Endodermal cell (in vitro differentiated cells): ENCODE results near the gene CSF1. TPM values are rescaled to one million over a fixed set of nuclear protein-coding genes. Genes with fewer than 3 reads are reported as not detected.
A peak's percentile ranks its signal among the peaks of the same experiment; 100 is the strongest.

ENCODE experiments used
- DNase-seq: peaks from one replicate; pipeline ENCODE4 v3.0.0-alpha.2; 2017
- H3K27ac ChIP-seq: 2 replicates; pipeline ENCODE4 v1.5.1; 2013; ENCODE audit warnings: mild to moderate bottlenecking, low read depth, low read length, moderate library complexity
- H3K27me3 ChIP-seq: 2 replicates; pipeline ENCODE4 v1.6.1; 2013; ENCODE audit warnings: mild to moderate bottlenecking, low read length, moderate library complexity; ENCODE audit not compliant: insufficient read depth, control insufficient read depth, poor library complexity, severe bottlenecking
- H3K36me3 ChIP-seq: 2 replicates; pipeline ENCODE4 v1.7.0; 2013; ENCODE audit warnings: mild to moderate bottlenecking, low read length, moderate library complexity; ENCODE audit not compliant: control insufficient read depth, insufficient read depth
- H3K4me1 ChIP-seq: one replicate; pipeline ENCODE4 v1.7.0; 2013; ENCODE audit warnings: low read length; ENCODE audit not compliant: control insufficient read depth, insufficient read depth
- H3K4me3 ChIP-seq: 2 replicates; pipeline ENCODE4 v1.5.1; 2013; ENCODE audit warnings: mild to moderate bottlenecking, low read length, moderate library complexity
- H3K9ac ChIP-seq: 2 replicates; pipeline ENCODE4 v1.6.1; 2013; ENCODE audit warnings: mild to moderate bottlenecking, low read length, moderate library complexity; ENCODE audit not compliant: poor library complexity, severe bottlenecking; ENCODE audit errors: extremely low read depth
- H3K9me3 ChIP-seq: 2 replicates; pipeline ENCODE4 v1.6.1; 2013; ENCODE audit warnings: mild to moderate bottlenecking, low read length, moderate library complexity; ENCODE audit not compliant: control insufficient read depth
- H3K27ac Mint-ChIP-seq: 2 replicates; pipeline ENCODE4 v1.8.0; 2020; ENCODE audit warnings: mixed read lengths
- H3K27me3 Mint-ChIP-seq: 2 replicates; pipeline ENCODE4 v1.8.0; 2021; ENCODE audit warnings: mild to moderate bottlenecking, mixed read lengths; ENCODE audit not compliant: insufficient read depth
- H3K36me3 Mint-ChIP-seq: 2 replicates; pipeline ENCODE4 v1.8.0; 2020; ENCODE audit warnings: low read depth, mixed read lengths
- H3K4me1 Mint-ChIP-seq: 2 replicates; pipeline ENCODE4 v1.8.0; 2020; ENCODE audit warnings: mixed read lengths
- H3K4me3 Mint-ChIP-seq: 2 replicates; pipeline ENCODE4 v1.8.0; 2020; ENCODE audit warnings: mild to moderate bottlenecking, moderate library complexity, mixed read lengths
- H3K9me3 Mint-ChIP-seq: 2 replicates; pipeline ENCODE4 v1.8.0; 2020; ENCODE audit warnings: mild to moderate bottlenecking, mixed read lengths
- WGBS, 2 experiments: methylation state at CpG; one replicate each; pipeline versions ENCODE4 v1.1.5 to v1.1.7; 2013; ENCODE audit warnings: missing lambda C conversion rate in 2 of 2, mixed read lengths in 1 of 2; ENCODE audit not compliant: insufficient coverage in 1 of 2, insufficient read length in 1 of 2; 5-methylcytosine and 5-hydroxymethylcytosine counted together
- total RNA-seq, 2 donors: library from RNA; stranded (reverse); fragmentation: NEBNext Ultra II Directional in 1 of 2; extraction: Animal tissue kit (Norgen Biotek cat#: 25700) in 1 of 2; gene quantifications; 2 replicates in 1 of 2; 3 replicates in 1 of 2; pipeline ENCODE4 v1.2.1, GENCODE V29; 2021
- TF ChIP-seq, protein P1 (sequence below): fragments of 200-600 bp; sonication (generic); conservative IDR thresholded peaks from 2 replicates; pipeline ENCODE4 v1.5.0; 2021; ENCODE audit warnings: antibody characterized with exemption, mild to moderate bottlenecking

Gene CSF1
- total RNA-seq, 2 donors from 2014 or later: 1.0 to 2.1 TPM

DNA sequence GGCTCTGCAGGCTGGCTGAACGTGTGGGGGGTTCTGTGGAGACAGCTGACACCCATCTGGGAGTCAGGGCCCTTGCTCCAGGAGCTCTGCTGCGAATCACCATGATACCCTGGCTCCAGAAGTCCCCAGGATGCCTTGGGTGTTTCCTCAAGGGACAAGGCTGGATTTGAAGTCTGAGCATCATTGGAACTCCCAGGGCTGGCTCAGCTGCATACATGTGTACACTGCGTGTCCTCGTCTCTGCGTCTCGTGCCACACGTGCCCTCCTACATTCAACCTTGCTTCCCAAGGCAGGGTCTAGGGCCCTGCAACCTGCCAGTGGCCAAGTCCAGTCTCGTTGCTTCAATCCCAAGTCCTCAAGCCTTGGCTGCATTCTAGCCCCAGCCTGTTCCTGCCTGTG, 11.7 kb downstream of the CSF1 start:
- Histone ChIP-seq H3K27me3 (no peaks in the 10 kb centered on the region), H3K9ac (no peak overlapping the region), H3K4me1 (no peaks in the 10 kb centered on the region), H3K27ac (no peak overlapping the region), H3K36me3 (no peaks in the 10 kb centered on the region), H3K4me3 (no peak overlapping the region), H3K9me3 (no peaks in the 10 kb centered on the region)
- Mint-ChIP-seq H3K36me3 (no peaks in the 10 kb centered on the region), H3K27me3 (peaks cover 2% of the 10 kb centered on the region), H3K27ac (no peak overlapping the region), H3K4me3 (no peak overlapping the region), H3K9me3 (no peaks in the 10 kb centered on the region), H3K4me1 (peaks cover 11% of the 10 kb centered on the region)
- TF ChIP-seq, protein P1, sequence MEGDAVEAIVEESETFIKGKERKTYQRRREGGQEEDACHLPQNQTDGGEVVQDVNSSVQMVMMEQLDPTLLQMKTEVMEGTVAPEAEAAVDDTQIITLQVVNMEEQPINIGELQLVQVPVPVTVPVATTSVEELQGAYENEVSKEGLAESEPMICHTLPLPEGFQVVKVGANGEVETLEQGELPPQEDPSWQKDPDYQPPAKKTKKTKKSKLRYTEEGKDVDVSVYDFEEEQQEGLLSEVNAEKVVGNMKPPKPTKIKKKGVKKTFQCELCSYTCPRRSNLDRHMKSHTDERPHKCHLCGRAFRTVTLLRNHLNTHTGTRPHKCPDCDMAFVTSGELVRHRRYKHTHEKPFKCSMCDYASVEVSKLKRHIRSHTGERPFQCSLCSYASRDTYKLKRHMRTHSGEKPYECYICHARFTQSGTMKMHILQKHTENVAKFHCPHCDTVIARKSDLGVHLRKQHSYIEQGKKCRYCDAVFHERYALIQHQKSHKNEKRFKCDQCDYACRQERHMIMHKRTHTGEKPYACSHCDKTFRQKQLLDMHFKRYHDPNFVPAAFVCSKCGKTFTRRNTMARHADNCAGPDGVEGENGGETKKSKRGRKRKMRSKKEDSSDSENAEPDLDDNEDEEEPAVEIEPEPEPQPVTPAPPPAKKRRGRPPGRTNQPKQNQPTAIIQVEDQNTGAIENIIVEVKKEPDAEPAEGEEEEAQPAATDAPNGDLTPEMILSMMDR: no peak
- whole genome bisulfite sequencing, 2 experiments: 86 to 100% methylated on average over 8 of the region's 8 CpGs
- DNase-seq: no peak

DNA sequence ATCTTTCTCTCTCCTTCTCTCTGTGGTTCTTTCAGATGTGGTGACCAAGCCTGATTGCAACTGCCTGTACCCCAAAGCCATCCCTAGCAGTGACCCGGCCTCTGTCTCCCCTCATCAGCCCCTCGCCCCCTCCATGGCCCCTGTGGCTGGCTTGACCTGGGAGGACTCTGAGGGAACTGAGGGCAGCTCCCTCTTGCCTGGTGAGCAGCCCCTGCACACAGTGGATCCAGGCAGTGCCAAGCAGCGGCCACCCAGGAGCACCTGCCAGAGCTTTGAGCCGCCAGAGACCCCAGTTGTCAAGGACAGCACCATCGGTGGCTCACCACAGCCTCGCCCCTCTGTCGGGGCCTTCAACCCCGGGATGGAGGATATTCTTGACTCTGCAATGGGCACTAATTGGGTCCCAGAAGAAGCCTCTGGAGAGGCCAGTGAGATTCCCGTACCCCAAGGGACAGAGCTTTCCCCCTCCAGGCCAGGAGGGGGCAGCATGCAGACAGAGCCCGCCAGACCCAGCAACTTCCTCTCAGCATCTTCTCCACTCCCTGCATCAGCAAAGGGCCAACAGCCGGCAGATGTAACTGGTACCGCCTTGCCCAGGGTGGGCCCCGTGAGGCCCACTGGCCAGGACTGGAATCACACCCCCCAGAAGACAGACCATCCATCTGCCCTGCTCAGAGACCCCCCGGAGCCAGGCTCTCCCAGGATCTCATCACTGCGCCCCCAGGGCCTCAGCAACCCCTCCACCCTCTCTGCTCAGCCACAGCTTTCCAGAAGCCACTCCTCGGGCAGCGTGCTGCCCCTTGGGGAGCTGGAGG, 12.7 kb downstream of the CSF1 start:
- H3K4me1 Mint-ChIP-seq: peaks cover under 1% of the 10 kb centered on the region
- no peaks in the 10 kb centered on the region for H3K36me3 ChIP-seq
- H3K4me3 Mint-ChIP-seq: no peak overlapping the region
- H3K9ac ChIP-seq: no peak overlapping the region
- TF ChIP-seq, protein P1: peak; percentile 91
- H3K4me1 ChIP-seq: no peaks in the 10 kb centered on the region
- H3K27ac ChIP-seq: no peak overlapping the region
- 70 to 77% methylated on average over 10 to 17 of the region's 17 CpGs for WGBS, 2 experiments
- no peaks in the 10 kb centered on the region for H3K36me3 Mint-ChIP-seq
- no peak overlapping the region for H3K27ac Mint-ChIP-seq
- no peaks in the 10 kb centered on the region for H3K9me3 Mint-ChIP-seq
- H3K4me3 ChIP-seq: no peak overlapping the region
- DNase-seq: peak; percentile 88
- no peaks in the 10 kb centered on the region for H3K27me3 ChIP-seq
- H3K27me3 Mint-ChIP-seq: peaks cover under 1% of the 10 kb centered on the region
- H3K9me3 ChIP-seq: no peaks in the 10 kb centered on the region

DNA sequence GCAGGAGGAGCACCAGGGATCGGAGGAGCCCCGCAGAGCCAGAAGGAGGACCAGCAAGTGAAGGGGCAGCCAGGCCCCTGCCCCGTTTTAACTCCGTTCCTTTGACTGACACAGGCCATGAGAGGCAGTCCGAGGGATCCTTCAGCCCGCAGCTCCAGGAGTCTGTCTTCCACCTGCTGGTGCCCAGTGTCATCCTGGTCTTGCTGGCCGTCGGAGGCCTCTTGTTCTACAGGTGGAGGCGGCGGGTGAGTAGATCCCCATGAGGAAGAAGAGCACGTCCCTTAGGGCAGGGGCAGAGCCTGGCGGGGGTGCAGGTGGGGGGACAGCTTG, 13.3 kb downstream of the CSF1 start:
- H3K4me3 Mint-ChIP-seq: no peak overlapping the region
- no peaks in the 10 kb centered on the region for H3K27me3 ChIP-seq
- DNase-seq: no peak
- WGBS, 2 experiments: 93 to 95% methylated on average over 8 to 12 of the region's 12 CpGs
- H3K4me3 ChIP-seq: no peak overlapping the region
- no peaks in the 10 kb centered on the region for H3K36me3 Mint-ChIP-seq
- no peak overlapping the region for H3K9ac ChIP-seq
- TF ChIP-seq, protein P1: no peak
- H3K36me3 ChIP-seq: no peaks in the 10 kb centered on the region
- H3K4me1 ChIP-seq: no peaks in the 10 kb centered on the region
- H3K4me1 Mint-ChIP-seq: peaks cover 2% of the 10 kb centered on the region
- H3K27ac ChIP-seq: no peak overlapping the region
- H3K9me3 ChIP-seq: no peaks in the 10 kb centered on the region
- no peaks in the 10 kb centered on the region for H3K9me3 Mint-ChIP-seq
- H3K27ac Mint-ChIP-seq: no peak overlapping the region
- H3K27me3 Mint-ChIP-seq: no peaks in the 10 kb centered on the region
